Renal cortical epithelial cell (primary cell): ENCODE results near the gene ANO6. TPM values are rescaled to one million over a fixed set of nuclear protein-coding genes. Genes with fewer than 3 reads are reported as not detected.

Experiments used
- DNase-seq: peaks from one replicate; pipeline ENCODE4 v3.0.0-alpha.2; 2011; ENCODE audit warnings: low read depth
- total RNA-seq: library from RNA; depleted of rRNA; stranded (reverse); fragments of >200 nt; gene quantifications from 2 replicates; pipeline ENCODE4 v1.2.3, GENCODE V29; 2014

ANO6 gene
- total RNA-seq, 1 donor from 2014 or later: 96.2 TPM

DNA sequence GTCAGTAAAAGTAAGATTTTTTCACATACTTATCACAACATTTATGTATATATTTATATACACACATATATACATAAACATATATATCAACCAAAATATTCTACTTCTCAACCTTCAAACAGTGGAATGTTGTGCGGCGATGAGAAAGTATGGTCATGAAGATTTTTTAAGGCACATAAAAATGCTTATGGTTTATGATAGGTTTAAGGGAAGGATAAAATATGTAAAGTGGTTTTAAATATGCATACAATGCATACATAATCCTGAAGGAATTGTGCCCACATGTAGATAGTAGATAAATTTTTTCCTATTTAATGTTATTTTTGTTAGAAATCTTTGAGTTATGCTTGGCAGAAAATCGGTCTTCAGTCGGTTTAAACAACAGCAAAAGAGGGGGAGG, 182.7 kb downstream of the ANO6 start:
- DNase-seq: no peak

DNA sequence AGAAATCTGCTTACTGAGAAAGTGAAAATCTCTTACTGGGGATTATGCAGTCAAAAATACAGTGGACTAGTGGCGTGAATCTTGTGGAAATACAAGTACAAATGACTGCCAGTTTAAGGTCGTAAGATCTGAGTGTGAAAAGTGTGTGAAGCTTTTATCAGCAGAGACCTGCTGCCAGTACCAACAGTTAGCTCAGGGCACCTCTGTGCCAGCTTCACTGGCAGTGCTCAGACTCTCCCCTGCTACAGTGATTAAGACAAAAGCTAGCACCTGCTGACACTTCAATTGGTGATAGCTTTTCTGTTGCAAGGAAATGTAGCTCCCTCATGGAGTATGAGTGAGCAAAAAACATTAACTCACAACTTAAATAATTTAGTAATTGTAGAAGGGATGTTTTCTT, 185.1 kb downstream of the ANO6 start:
- DNase-seq: no peak

DNA sequence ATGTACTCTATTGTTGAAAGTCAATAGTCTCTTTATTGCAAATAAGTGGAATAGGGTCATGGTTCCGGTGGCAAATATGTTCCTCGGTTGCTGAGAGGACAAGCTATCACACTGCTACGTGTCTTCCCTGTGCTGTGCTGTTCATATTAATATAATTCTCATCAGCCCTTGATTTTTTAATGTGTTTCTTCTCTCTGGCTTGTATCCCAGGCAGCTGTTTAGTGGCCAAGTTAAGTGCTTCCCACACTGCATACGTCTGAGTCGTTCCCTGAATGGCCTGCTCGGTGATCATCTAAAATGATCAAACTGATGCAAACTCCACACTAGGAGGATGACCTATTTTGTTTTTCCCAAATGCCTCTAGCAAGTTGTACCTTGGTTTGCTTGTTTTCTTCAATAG, 186.4 kb downstream of the ANO6 start:
- no peak for DNase-seq

DNA sequence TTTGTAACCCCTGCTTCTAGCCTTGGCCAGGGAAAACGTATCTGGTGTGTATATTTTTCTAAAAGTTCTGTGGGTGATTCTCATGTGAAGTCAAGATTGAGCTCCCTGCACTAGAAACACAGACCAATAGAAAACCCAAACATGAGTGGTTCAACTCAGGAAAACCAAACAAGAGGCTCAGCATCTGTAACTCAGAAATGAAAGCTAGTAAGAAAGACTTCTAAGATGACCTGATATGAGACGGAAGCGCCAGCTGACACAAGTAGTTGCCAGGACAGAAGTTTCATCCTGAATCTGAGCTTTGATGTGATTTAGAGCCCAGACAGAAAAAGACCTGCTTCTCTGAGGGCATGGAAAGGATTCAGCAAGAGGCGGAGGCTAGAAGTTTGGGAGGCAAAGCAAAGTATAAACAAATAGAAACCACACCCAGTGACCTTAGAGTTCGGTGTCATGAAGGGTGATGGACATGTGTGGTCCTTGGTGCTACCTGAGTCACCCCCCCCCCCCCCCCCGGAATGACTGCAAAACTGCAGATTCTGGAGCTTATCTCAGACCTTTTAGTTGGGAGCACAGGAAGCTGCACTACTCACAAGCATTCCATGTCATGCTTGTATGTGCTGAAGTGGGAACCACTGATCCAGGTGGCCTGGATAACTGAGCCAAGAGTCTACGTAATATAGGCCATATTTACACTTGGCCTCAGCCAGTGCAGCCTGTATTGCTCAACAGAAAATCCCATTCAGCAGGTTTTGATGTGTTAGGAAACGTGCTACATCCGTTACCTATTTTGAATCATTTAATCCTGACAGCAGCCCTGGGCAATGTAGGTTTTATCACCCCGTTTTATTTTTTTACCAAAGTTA, 191.3 kb downstream of the ANO6 start:
- DNase-seq: no peak

DNA sequence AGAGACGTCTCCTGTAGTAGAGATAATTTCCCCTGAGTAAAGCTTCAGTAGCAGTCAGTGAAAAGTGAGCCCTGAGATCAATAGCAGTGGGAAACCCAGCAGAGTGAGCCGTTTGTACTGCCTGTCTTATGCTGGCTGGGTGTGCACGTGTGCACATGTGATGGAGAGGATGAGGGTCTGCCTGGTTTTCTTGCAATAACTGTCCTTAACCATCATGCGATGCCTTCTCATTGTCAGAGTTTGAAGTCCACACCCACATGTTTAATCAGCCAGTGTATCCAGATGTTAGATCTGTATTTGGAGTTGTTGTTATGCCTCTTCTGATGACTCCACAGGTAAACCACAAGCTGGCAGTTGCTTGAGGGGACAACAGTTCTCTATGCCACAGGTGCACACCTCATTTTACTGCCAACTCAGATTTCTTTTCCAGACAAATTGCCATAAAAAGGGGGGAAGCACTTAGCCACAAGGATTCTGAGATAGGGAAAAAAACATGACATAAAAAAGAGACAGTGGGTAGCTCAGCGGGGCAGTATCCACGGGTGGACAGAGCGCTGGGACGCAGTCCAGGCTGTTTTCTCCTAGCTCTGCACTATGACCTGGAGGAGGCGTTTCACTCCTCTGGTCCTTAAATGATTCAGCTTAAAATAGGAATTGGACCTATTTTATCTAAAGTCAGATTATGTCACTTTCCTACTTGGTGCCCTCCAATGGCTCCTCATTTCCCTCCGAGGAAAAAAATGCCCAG, 192.3 kb downstream of the ANO6 start:
- DNase-seq: no peak

DNA sequence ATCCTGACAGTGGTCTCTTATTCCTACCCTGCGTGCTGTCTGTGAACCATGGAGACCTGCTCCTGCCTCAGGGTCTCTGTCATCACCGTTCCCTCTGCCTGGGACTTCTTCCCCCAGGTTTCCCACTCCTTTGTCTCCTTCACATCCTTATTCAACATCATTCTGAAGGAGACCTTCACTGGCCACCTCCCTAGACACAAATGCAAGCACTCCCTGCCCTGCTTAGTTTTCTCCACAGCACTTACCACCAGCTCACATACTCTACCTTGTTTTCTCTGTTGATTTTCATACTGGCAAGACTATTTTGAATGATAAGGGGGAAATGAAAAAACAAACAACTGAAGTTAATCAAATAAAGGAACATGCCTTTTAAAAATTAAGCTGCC, 192.8 kb downstream of the ANO6 start:
- DNase-seq: no peak

DNA sequence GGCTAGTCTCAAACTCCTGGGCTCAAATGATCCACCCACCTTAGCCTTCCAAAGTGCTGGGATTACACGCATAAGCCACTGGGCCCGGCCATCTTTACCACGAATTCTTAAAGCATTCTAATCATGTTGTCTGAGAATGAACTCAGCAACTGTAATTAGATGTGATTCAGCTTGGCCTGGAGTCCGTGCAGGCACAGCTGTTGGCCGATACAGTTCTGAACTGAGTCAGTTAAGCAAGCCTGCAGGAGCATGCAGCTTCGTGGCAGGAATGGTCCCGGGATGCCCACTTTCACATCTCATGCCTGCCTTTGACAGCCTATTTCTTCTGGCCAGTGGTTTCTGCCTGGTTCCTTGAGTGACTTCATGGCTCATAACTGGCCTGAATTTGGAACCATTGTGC, 194.1 kb downstream of the ANO6 start:
- no peak for DNase-seq

DNA sequence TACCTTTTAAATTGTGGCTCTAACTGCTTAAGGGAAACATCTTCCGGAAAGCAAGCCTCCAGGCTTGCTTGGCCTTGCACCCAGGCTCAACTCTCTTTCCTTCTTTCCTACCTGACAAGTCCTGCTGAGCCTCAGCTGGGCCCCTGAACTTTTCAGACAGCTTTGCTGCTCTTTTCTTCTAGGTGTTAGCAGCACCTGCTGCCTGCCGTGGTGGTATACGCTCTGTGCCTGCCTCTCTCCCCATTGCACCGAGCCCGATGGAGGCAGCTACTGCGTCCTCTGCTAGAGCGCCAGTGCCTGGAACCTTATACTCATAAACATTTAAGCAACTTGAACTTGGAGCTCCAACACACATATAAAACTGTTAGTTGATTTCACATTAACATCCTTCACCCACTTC, 195.7 kb downstream of the ANO6 start:
- no peak for DNase-seq

DNA sequence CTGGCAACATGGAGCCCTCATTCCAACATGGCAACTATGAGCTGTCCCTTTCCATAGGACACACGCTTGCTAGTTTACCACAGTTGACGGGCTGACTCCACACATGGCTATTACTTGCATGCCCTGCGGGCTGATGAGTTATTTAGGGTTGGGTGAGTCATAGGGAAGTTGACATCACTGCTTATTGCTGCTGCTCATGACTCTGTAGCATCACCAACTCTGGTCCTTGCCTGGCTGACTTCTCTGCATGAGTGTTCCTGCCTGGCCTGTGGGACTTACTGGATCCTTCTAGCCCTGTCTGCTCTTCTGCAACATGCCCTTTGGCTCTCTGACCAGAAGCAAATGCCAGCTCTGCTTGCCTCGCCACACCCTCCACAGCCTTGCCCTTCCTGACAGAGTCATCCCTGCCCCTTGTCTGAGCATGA, 199.5 kb downstream of the ANO6 start:
- peak; percentile 99 for DNase-seq

DNA sequence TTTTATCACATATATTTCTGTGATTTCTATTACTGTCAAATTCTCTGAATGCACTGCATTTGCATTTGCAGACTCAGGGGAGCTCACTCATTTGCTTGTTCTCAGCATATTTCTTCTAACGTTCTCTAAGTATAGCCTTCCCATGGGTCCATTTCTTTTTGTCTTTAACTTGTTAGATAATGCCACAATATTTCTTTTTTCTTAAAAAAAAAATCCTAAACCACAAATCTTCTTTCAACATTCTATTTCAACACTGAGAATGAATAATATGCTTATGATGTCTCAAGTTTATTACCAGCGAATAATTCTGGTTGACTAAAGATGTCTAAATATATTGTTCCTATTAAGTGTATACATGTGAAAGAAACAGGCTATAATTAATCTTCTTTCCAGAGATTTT, 200.2 kb downstream of the ANO6 start:
- DNase-seq: no peak

DNA sequence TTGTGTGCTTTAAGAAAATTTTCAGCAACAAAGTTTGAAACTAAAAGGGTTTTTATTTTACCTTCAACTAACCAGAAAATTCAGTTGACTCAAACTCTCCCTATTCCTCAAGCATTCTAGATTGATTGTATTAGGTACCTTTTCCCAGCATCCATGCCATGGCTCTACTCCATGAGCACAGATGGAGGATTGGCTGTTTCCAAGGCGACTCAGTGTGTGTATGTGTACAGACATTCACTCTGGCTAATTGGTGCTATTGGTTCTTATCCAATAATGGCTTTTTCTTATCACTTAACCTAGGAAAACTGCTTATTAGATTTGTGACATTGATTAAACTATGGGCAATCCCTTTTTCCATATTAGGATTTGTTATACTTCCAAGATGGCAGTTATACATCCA, 202.6 kb downstream of the ANO6 start:
- no peak for DNase-seq

DNA sequence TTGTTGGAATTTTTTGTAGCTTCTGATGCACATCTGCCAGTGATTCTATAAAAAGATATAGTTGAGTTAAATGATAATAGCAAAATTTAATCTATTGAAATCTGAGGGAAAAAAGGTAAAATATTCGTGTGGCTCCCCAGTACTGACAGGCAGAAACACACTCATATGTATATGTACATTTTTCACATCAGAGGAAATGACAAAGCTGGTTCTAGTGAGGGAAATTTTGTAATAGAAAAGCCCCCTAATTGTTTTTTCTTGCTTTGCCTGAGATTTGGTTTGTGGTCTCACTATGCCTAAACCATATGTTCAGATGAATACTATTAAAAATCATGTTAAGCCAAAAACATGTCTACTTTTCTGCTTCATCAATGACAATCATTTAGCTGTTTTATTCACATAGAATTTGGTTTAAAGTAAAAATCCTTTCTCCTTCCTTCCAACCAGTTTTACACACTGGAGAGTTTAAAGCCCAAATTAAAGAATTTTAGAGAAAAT, 203.5 kb downstream of the ANO6 start:
- no peak for DNase-seq

DNA sequence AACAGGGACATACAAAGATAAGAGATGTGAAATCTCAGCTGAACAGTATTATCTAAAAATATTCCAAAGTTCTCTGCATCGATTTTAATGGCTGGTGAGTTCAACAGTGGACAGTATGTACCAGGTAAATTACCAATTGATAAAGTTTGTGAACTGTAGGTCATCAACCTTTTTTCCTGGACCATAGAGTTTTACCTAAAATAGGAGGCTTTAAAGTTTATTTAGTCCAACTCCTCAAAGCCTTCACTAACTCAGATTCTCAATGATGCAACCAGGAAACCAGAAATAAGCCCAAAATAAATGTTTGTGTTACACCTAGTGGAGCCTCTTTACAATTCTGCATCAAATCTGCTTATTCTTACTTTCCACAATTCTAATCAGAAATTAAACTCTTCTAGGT, 205.8 kb downstream of the ANO6 start:
- no peak for DNase-seq

DNA sequence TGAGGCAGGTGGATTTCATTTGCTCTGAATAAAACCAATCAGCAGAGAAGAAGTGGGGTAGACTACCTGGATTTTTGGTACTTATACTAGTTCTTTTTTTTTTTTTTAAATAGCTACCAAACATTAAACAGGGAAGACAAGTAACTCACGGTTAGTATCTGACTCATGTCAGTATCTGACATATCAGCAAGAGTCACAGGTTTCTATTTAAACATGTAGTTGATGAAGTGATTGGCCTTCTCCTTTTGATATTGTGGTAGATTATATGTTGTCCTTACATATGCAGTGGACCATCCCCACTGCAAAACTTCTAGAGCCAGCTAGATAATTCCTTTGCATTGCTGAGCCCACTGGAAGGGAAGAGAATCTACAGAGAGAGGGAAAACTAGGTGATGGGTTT, 208.0 kb downstream of the ANO6 start:
- DNase-seq: no peak

DNA sequence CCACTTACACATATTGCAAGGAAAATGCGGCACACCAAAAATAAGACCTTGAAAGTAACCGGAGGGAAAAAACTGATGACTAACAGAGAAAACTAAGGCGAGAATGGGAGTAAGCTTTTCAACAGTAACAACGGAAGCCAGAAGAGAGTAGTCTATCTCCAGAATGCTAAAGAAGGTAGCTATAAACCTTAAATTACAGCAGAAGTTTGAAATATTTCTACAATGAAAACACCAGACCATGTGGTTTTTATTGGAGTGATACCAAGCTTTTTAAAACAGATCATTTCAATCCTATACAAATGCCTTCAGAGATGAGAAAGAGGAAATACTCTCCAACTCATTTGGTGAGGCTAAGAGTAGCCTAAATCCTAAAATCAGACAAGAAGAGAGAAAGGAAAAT, 209.5 kb downstream of the ANO6 start:
- DNase-seq: no peak

DNA sequence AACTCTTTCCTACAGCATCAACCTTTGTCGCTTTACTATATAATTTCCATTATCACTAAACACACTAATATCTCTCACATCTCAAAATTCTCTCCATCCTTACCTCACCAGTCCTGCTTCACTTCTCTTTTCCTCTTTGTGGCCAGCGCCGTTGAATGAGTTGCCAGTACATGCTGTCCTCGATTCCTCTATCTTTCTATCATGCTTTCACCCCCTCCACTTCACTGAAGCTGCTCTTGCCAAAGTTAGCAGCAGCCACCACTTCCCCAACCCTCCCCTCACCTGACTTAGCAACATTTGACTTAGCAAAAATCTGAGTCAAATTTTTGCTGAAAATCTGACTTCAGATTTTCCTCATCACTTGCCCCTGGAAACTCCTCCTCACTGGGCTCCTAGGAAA, 210.4 kb downstream of the ANO6 start:
- DNase-seq: no peak

DNA sequence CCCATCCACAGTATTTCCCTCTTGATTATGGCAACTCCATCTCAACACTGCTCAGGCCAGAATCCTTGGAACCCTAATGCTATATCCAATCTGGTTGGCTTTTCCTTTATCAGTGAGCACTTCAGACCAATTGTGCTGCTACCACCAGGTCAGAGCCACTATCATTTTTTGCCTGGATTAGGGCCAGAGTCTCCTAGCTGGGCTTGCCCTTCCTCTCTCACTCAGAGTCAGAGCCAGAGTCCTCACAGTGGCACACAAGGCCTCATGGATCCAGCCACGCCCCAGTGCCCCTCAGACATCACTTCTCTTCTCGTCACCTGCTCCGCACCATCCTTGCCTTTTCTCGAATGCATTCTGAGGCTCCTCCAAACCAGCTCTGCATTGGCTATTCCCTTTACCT, 211.1 kb downstream of the ANO6 start:
- DNase-seq: no peak

DNA sequence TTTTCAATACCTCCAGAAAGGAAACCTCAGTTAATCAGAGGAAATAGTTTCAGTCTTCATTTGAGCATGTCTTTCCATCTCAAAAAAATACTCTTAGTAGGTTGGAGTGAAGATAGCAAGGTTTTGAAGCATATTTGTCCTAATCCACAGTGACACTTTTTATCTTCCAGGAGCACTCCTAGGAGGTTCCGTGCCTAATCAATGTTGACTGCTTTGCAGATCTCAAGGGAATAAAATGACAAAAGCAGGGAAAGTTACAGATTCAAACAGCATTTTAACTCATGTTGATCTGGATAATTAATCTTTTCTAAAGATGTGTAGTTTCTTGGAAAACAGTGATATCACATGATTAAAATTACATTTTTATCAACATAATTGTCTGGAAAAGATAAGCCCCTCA, 213.9 kb downstream of the ANO6 start:
- no peak for DNase-seq

DNA sequence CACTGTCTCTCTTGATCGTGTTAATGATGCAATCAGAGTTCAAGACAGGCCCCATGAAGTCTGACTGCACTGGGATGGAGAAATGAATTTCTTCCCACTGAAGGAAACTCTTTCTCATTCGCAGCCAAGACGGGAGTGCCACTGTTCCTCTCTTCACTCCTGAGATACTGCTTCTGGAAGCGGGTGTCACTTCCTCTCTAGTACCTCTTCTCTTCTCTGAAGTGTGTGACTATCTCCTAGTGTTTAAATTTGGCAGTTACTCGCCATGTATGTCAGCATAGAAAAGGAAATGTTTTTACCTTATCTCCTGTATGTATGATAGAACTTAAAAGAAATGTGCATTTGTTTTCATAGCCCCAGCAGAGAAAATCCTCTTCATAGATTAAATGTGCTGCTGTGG, 215.2 kb downstream of the ANO6 start:
- DNase-seq: no peak

DNA sequence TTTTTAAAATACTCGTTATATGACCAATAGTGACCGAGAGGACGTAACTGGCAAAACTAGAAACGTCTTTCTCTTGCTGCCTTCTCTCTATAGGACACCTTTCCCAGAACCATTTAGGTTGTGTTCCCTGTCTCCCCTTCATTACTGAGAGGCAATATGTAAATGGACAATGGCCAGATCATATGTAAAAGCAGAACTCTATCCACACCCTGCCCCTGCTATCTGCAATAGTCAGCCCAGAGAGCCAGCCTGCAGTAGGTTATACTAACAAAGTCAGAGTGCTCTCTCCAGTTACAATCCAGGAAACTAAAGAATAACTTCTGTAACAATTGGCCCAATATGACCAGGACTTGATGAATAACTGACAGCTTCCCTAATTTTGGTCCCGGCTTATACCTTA, 216.8 kb downstream of the ANO6 start:
- DNase-seq: no peak

DNA sequence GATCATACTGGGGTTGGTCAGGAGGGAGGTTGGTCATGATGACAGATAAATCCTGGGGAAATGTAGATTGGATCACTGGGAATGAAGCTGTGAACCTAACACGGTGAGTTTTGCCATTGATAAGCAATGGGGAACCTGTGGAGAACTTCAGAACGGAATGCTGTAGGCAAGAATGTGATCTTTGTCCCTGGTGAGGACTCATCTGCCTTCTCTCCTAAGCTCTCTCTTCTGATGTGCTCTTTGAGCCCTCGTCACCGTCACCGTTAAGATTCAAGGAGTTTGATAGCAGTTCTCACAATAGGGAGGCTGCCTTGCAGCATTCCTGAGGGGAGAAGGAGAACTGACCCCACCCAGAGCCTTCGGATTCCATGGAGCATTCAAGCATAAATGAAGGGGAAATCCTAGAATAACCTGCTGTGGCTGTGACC, 217.6 kb downstream of the ANO6 start:
- peak; percentile 73 for DNase-seq

DNA sequence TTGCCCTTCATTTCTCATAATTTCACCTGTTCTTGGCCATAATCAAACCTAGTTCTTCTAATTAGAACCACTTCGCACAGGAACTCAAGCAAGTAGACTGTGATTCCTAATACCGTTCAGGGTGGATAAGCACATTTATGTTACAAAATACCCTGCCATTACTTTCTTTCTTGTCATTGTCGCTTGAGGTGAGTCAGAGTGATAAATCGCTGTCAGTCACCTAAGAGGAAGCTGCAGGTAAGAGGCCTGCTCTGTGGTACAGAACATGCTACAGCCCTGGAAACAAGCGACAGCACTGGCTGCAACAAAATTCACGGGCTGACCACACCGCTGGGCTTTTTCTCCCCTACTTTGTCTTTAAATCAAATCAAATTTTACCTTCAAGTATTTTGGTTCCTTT, 218.2 kb downstream of the ANO6 start:
- DNase-seq: peak; percentile 20
